ENCODE data around the gene FTO. TPM values are rescaled to one million over a fixed set of nuclear protein-coding genes. Genes with fewer than 3 reads are reported as not detected.

The FTO gene
- total and polyA plus RNA-seq, 2 of the 13 experiments (the other 11 are each of a cell fraction or from before 2014, with no cell fraction given), result 41.6 to 55.8 TPM

DNA sequence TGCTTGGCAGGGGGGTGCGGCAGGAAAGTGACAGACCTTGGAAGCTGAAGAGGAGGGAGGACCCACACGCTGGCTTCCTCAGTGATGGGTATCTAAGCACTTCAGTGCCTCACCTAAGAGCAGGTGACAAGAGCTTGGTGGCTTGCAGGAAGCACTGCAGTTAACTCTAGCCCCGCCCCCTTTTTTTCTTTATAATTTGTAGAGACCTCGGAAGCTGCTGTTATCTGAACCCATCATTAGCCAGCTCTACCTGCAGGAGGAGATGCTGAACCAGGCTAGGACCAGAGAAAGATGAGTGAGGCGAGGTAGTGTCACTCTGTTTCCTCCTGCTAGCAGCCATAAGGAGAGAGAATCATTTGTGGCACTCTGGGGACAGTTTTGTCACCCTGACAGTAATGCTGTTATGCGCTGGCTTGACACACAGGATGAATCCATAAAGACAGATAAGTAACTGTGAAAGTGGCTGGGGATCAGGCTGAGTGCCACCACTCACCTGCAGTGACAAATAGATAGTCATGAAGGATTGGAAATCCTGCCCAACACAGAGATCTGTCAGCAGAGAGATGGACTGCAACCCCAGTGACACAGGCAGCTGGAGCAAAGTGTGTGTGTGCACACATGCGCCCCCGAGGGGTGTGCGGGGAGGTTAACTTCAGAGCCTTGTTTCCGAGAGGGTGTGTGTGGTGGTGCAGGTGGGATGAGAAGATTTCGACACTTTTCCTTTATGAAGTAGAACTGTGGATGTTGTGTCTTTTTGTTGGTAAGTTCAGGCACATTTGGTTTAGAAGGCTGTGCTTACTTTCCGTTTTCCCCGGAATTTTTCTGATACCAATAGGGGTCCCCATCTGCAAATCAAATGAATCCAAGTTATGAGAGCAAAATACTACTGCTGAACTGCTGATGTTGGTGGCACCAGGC, 358.7 kb downstream of the FTO start (continued):
- TF ChIP-seq, protein P1, sequence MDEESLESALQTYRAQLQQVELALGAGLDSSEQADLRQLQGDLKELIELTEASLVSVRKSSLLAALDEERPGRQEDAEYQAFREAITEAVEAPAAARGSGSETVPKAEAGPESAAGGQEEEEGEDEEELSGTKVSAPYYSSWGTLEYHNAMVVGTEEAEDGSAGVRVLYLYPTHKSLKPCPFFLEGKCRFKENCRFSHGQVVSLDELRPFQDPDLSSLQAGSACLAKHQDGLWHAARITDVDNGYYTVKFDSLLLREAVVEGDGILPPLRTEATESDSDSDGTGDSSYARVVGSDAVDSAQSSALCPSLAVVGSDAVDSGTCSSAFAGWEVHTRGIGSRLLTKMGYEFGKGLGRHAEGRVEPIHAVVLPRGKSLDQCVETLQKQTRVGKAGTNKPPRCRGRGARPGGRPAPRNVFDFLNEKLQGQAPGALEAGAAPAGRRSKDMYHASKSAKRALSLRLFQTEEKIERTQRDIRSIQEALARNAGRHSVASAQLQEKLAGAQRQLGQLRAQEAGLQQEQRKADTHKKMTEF (CRISPR knock-in tag; IDR thresholded peaks at IDR 0.05), result 0 out of 2 replicates have a peak, but pooled peaks have one; percentile 27
- TF ChIP-seq, protein P2, sequence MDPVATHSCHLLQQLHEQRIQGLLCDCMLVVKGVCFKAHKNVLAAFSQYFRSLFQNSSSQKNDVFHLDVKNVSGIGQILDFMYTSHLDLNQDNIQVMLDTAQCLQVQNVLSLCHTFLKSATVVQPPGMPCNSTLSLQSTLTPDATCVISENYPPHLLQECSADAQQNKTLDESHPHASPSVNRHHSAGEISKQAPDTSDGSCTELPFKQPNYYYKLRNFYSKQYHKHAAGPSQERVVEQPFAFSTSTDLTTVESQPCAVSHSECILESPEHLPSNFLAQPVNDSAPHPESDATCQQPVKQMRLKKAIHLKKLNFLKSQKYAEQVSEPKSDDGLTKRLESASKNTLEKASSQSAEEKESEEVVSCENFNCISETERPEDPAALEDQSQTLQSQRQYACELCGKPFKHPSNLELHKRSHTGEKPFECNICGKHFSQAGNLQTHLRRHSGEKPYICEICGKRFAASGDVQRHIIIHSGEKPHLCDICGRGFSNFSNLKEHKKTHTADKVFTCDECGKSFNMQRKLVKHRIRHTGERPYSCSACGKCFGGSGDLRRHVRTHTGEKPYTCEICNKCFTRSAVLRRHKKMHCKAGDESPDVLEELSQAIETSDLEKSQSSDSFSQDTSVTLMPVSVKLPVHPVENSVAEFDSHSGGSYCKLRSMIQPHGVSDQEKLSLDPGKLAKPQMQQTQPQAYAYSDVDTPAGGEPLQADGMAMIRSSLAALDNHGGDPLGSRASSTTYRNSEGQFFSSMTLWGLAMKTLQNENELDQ (CRISPR knock-in tag; IDR thresholded peaks at IDR 0.05; ENCODE audit: borderline replicate concordance), result no peak
- TF ChIP-seq ZNF446 (CRISPR knock-in tag; IDR thresholded peaks at IDR 0.05), result no peak
- TF ChIP-seq NCOR1 (IDR thresholded peaks at IDR 0.05; ENCODE audit: borderline replicate concordance, low read length), result no peak
- TF ChIP-seq HNF4G (IDR thresholded peaks at IDR 0.05; ENCODE audit: borderline replicate concordance, low read depth, low read length), result no peak
- no peak for TF ChIP-seq HNF4G (CRISPR knock-in tag; IDR thresholded peaks at IDR 0.05; ENCODE audit: borderline replicate concordance, low read depth)
- no peak for TF ChIP-seq SIX1 (CRISPR knock-in tag; IDR thresholded peaks at IDR 0.05; ENCODE audit: borderline replicate concordance)
- TF ChIP-seq ZNF180 (CRISPR knock-in tag; IDR thresholded peaks at IDR 0.05; ENCODE audit: borderline replicate concordance, low read depth), result no peak
- TF ChIP-seq ZNF672 (CRISPR knock-in tag; IDR thresholded peaks at IDR 0.05), result no peak
- TF ChIP-seq ZNF747 (CRISPR knock-in tag; IDR thresholded peaks at IDR 0.05; ENCODE audit: borderline replicate concordance), result no peak
- TF ChIP-seq, protein P3, sequence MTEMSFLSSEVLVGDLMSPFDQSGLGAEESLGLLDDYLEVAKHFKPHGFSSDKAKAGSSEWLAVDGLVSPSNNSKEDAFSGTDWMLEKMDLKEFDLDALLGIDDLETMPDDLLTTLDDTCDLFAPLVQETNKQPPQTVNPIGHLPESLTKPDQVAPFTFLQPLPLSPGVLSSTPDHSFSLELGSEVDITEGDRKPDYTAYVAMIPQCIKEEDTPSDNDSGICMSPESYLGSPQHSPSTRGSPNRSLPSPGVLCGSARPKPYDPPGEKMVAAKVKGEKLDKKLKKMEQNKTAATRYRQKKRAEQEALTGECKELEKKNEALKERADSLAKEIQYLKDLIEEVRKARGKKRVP (CRISPR knock-in tag; IDR thresholded peaks at IDR 0.05), result no peak
- no peak for TF ChIP-seq ZBTB20 (CRISPR knock-in tag; IDR thresholded peaks at IDR 0.05; ENCODE audit: borderline replicate concordance, low read depth)
- no peak for TF ChIP-seq ZNF382 (CRISPR knock-in tag; IDR thresholded peaks at IDR 0.05; ENCODE audit: borderline replicate concordance)
- TF ChIP-seq, protein P4, sequence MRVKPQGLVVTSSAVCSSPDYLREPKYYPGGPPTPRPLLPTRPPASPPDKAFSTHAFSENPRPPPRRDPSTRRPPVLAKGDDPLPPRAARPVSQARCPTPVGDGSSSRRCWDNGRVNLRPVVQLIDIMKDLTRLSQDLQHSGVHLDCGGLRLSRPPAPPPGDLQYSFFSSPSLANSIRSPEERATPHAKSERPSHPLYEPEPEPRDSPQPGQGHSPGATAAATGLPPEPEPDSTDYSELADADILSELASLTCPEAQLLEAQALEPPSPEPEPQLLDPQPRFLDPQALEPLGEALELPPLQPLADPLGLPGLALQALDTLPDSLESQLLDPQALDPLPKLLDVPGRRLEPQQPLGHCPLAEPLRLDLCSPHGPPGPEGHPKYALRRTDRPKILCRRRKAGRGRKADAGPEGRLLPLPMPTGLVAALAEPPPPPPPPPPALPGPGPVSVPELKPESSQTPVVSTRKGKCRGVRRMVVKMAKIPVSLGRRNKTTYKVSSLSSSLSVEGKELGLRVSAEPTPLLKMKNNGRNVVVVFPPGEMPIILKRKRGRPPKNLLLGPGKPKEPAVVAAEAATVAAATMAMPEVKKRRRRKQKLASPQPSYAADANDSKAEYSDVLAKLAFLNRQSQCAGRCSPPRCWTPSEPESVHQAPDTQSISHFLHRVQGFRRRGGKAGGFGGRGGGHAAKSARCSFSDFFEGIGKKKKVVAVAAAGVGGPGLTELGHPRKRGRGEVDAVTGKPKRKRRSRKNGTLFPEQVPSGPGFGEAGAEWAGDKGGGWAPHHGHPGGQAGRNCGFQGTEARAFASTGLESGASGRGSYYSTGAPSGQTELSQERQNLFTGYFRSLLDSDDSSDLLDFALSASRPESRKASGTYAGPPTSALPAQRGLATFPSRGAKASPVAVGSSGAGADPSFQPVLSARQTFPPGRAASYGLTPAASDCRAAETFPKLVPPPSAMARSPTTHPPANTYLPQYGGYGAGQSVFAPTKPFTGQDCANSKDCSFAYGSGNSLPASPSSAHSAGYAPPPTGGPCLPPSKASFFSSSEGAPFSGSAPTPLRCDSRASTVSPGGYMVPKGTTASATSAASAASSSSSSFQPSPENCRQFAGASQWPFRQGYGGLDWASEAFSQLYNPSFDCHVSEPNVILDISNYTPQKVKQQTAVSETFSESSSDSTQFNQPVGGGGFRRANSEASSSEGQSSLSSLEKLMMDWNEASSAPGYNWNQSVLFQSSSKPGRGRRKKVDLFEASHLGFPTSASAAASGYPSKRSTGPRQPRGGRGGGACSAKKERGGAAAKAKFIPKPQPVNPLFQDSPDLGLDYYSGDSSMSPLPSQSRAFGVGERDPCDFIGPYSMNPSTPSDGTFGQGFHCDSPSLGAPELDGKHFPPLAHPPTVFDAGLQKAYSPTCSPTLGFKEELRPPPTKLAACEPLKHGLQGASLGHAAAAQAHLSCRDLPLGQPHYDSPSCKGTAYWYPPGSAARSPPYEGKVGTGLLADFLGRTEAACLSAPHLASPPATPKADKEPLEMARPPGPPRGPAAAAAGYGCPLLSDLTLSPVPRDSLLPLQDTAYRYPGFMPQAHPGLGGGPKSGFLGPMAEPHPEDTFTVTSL (CRISPR knock-in tag; IDR thresholded peaks at IDR 0.05; ENCODE audit: borderline replicate concordance), result no peak
- TF ChIP-seq STAG1 (CRISPR knock-in tag; IDR thresholded peaks at IDR 0.05), result peak; percentile 61
- no peak for TF ChIP-seq ZNF619 (CRISPR knock-in tag; IDR thresholded peaks at IDR 0.05)
- TF ChIP-seq GABPA (IDR thresholded peaks at IDR 0.05; ENCODE audit: low read depth, low read length), result no peak
- TF ChIP-seq GABPA (CRISPR knock-in tag; IDR thresholded peaks at IDR 0.05; ENCODE audit: low read depth), result 0 out of 2 replicates have a peak, but pooled peaks have one; percentile 36
